Measurements from ENCODE around the gene ITGAL.
A peak's percentile ranks its signal among the peaks of the same experiment; 100 is the strongest.

DNA sequence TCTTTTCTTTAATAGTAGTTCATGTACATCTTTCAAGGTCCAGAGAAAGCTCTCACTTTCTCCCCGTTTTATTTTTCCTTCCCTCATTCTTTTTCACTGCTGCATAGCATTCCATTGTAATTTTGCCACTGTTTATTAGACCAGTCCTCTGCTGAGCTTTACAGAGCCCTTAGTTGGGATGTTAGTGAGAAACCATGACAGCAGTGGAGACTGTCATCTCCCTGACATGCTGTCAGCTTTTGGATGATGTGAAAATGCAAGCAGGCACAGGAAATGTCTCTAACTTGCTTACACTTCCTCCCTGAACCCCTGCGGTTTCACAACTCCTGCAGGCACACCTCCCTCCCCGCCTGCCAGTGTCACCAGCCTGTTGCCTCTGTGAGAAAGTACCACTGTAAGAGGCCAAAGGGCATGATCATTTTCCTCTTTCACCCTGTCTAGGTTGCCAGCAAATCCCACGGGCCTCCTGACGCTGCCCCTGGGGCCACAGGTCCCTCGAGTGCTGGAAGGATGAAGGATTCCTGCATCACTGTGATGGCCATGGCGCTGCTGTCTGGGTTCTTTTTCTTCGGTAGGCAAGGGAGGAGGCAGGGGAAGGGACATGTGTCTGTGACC is at the start of gene ITGAL:
- TF ChIP-seq ZBTB33 (IDR thresholded peaks at IDR 0.05): peak; percentile 51
- TF ChIP-seq REST (IDR thresholded peaks at IDR 0.05): peak; percentile 27
- no peak for TF ChIP-seq ATF3 (IDR thresholded peaks at IDR 0.05)
- TF ChIP-seq TAF1 (conservative IDR thresholded peaks at IDR 0.05): no peak
- TF ChIP-seq, protein P1, sequence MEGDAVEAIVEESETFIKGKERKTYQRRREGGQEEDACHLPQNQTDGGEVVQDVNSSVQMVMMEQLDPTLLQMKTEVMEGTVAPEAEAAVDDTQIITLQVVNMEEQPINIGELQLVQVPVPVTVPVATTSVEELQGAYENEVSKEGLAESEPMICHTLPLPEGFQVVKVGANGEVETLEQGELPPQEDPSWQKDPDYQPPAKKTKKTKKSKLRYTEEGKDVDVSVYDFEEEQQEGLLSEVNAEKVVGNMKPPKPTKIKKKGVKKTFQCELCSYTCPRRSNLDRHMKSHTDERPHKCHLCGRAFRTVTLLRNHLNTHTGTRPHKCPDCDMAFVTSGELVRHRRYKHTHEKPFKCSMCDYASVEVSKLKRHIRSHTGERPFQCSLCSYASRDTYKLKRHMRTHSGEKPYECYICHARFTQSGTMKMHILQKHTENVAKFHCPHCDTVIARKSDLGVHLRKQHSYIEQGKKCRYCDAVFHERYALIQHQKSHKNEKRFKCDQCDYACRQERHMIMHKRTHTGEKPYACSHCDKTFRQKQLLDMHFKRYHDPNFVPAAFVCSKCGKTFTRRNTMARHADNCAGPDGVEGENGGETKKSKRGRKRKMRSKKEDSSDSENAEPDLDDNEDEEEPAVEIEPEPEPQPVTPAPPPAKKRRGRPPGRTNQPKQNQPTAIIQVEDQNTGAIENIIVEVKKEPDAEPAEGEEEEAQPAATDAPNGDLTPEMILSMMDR (IDR thresholded peaks at IDR 0.05; ENCODE audit: low read depth, low read length, missing input control): no peak
- peak; percentile 78 for TF ChIP-seq SP1 (IDR thresholded peaks at IDR 0.05)
- TF ChIP-seq EGR1 (IDR thresholded peaks at IDR 0.05; ENCODE audit: low read depth in 2 of 2): peak; percentile 50 to 75
- TF ChIP-seq FOXA1 (IDR thresholded peaks at IDR 0.05): peak; percentile 16
- TF ChIP-seq JUND (IDR thresholded peaks at IDR 0.05): peak in 1 of 2 donors; percentile 28
- TF ChIP-seq RAD21 (IDR thresholded peaks at IDR 0.05): peak; percentile 40 to 62
- TF ChIP-seq GABPA (IDR thresholded peaks at IDR 0.05 in 1 of 2, conservative IDR thresholded peaks at IDR 0.05 in 1 of 2): peak in 1 of 2 donors; percentile 68
- peak; percentile 56 for TF ChIP-seq NR2F2 (IDR thresholded peaks at IDR 0.05)
- TF ChIP-seq, protein P2, sequence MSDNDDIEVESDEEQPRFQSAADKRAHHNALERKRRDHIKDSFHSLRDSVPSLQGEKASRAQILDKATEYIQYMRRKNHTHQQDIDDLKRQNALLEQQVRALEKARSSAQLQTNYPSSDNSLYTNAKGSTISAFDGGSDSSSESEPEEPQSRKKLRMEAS (IDR thresholded peaks at IDR 0.05): peak; percentile 93
- peak; percentile 81 to 87 for TF ChIP-seq RXRA (IDR thresholded peaks at IDR 0.05)
